Stomach (tissue), 4 donors: ENCODE results near the gene STK33.

Experiments used
- CTCF ChIP-seq, 7 experiments: fragments of 450-650 bp in 4 of 7; fragments of 200-600 bp in 3 of 7; sonication (generic) in 3 of 7; IDR thresholded peaks; one replicate each; pipeline ENCODE4 v1.5.1; 2016 to 2019; ENCODE audit warnings: antibody characterized with exemption in 7 of 7, control low read depth in 2 of 7, mild to moderate bottlenecking in 1 of 7
- POLR2A ChIP-seq, 4 donors: fragments of 450-650 bp; IDR thresholded peaks; one replicate each; pipeline ENCODE4 v1.6.1; 2016; ENCODE audit warnings: antibody characterized with exemption in 4 of 4, control low read depth in 2 of 4, mild to moderate bottlenecking in 1 of 4, moderate library complexity in 1 of 4
- POLR2AphosphoS5 ChIP-seq, 3 donors: sonication (generic); formaldehyde crosslinking; IDR thresholded peaks; one replicate each; pipeline ENCODE4 v1.6.1; 2016; ENCODE audit warnings: antibody characterized with exemption in 3 of 3

GRCh38 chr11:8612522-8612921 lies 18.5 kb upstream of the STK33 start:
- TF ChIP-seq CTCF (IDR thresholded peaks at IDR 0.05) (no peak), POLR2AphosphoS5 (IDR thresholded peaks at IDR 0.05) (no peak), POLR2A (IDR thresholded peaks at IDR 0.05) (no peak)
